GM18511 (cell line): ENCODE results near the gene ANKRD60.

Source experiments
- ATAC-seq: cut with Tn5 transposase; IDR thresholded peaks from one replicate; pipeline ENCODE4 v1.9.1; 2021; ENCODE audit warnings: mild to moderate bottlenecking, moderate library complexity; ENCODE audit not compliant: unreplicated experiment

ANKRD60 gene

GRCh38 chr20:58245181-58245891, 16.9 kb upstream of the ANKRD60 start:
- ATAC-seq, result no peak

- ATAC-seq, result no peak
Observed at GRCh38 chr20:58244517-58245030, 16.1 kb upstream of the ANKRD60 start.

DNA sequence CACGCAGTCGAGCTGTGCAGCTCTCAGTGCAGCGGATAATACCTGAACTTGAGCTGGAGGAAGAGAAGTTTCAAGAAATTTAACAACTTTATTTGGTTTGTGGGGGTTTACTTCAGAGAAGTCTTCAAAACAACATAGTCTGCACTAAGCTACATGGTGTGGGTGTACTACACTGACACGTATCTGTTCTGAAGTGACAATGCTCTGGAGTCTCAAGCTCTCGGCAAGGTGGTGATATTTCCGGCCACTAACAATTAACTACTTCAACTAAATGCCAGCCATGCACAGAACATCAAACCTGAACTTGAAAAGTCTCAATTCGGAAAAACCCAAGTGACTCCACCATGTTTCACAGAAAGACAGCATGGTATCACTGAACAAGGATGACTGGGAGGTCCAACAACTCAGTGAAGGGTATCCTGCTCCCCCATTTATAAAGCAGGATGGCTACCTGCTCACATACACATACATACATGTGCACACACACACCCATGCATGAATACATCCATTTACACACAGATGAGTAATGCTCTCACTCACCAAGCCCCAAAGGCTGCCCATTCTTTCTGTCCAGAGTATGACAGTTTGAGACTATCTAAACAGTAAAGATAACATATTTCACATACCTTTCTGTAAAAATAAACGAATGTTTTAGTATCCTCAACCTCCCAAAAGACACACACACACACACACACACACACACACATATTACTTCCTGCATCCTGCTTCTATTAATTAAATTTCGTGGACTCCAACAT, 15.4 kb upstream of the ANKRD60 start:
- no peak for ATAC-seq

GRCh38 chr20:58242824-58243223, 14.4 kb upstream of the ANKRD60 start:
- no peak for ATAC-seq

DNA sequence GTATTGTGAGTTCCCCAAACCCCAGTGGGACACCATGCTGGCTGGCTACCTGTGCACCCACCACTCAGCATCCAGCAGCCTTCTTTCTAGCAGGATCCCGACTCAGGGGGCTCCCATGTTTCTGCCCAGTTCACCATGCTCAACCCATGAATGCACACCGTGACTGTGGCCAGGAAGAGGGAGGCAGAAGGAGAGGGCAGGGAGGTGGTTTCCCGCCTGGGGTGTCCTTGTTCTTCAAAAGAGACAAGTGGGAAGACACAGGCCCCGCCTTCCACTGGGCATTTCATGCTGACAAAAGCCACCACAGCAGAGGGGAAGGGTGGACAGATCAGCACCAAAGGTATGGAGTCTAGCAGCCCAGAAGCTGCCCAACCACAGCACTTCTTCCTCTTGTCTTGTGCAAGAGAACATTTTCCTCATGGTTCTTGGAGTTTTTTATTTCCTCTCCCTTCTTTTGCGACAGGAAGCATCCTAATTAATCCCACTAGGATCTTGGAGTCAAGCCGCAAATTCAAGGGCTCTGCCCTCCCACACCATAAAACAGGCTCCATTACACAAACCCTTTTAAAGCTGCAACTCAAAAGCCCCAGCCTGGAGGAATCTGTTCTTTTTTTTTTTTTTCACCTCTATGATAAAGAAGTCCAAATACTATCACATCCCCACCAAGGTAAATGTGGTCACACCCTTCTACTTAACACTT, 13.5 kb upstream of the ANKRD60 start:
- no peak for ATAC-seq

DNA sequence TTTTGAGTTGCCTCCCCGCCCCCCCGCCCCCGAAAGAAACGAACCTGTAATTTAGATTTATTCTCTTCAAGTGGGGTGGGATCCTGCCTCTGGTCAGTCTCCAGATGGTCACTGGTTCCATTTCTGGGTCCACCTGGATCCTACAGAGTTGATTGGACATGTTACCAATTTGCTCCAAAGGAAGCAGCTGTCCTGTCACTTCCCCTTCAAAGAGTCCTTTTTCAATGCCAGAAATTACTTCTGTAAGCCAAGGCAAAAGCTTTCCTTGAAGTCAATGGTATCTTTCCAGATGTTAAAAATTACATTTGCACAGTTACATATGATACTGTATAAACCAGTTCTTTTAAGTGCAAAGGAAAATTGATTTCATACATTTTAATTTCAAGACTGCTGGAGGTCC, 12.0 kb upstream of the ANKRD60 start:
- no peak for ATAC-seq

DNA sequence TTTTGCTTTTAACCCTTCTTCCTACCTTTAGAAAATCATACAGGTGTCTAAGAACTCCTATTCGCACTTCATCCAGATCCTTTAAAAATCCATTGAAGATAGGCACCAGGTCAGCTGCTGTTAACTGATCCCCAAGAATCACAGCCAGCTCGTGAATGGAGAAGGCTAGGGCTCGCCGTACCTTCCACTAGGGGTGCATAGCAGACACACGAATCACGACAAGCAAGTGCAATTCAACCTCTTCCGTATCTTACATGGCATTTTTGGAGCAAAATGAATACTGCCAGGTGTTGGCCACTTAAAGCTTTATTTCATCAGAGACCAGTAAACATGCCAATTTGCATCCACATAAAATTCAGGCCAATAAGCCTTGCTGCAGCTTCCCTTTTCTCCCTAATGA, 10.8 kb upstream of the ANKRD60 start:
- ATAC-seq, result no peak

DNA sequence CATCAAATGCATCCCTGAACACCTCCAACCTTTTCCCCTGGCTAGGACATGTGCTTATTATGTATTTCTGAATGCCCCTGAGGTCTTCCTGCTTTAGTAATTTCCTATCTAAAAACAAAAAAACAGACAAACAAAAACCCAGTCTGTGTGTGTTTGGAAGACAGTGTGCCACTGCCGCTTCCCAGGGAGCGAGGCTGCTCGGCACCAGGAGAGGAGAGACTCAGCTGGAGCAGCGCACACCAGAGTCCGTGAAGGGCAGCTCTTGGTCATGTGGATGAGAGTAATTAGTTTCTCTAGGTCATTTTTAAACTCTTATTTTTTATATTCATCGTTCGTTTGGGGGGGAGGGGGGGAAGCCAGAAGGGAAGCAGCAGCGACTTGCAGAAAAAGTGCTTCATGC, 10.0 kb upstream of the ANKRD60 start:
- no peak for ATAC-seq

- no peak for ATAC-seq
Observed at GRCh38 chr20:58237318-58238132, 9.1 kb upstream of the ANKRD60 start.

GRCh38 chr20:58236612-58237317, 8.3 kb upstream of the ANKRD60 start:
- peak; percentile 90 for ATAC-seq

DNA sequence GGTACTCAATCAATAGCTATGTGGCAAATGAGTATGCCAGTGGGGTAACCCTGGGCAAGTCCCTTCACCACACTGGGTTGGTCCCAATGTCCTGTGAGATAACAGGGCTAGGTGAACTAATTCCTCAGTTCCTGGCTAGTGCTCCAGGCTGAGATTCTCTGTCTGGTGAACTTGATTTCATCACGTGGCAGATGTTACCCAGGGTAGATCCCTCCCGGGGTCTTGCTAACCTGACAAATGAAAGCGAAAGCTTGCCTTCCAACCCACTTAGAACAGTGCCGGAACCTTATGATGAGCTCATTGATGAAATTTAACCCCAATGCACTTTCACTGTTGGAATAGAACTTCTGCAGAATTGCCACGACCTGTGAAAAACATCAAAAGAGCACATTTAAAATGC, 6.6 kb upstream of the ANKRD60 start:
- no peak for ATAC-seq

DNA sequence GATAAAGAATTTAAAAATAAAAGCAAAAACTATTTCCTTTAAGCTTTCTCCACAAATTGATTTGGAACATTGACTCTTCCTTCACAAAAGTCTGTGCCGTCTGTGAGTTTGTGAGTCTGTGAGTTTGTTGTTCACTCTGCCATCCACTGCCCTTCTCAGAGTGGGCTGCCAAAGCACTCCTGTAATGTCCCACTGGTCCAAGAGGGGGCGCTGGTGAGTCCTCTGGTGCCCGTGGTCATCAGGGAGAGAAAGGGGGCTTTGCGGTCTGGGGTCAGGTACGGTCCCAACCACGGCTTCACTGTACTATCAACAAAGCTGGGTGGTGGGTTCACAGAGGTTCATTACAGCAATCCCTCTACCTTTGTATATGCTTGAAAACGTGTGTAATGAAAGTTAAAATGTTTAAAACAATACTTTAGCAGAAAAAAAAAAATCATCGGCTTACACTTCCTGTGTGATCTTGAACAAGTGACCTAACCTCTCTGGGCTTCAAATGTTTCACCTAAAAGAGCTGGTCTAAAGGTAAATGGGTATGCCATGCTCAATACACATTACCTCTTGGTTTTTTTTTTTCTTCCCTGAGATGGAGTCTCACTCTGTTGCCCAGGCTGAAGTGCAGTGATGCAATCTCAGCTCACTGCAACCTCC, 5.6 kb upstream of the ANKRD60 start:
- ATAC-seq, result no peak

DNA sequence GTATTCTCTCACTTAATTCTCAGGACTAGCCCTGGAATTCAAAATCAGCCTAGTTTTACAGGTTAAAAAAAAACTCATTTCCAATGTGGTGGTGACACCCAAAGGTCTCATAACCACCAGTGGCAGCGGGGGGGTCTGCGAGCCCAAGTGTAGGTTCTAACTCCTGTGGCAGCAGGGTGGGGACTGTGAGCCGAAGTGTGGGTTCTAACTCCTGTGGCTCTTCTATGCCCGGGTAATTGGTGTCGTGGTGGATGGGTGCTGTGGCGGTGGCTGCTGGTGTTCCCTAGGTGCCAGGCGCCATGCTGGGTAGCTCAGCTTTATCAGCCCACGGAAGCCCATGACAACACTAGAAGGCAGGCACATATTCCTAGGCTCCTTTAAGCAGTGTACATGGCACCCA, 4.9 kb upstream of the ANKRD60 start:
- ATAC-seq, result no peak

- no peak for ATAC-seq
Observed at GRCh38 chr20:58231683-58232082, 3.2 kb upstream of the ANKRD60 start.

DNA sequence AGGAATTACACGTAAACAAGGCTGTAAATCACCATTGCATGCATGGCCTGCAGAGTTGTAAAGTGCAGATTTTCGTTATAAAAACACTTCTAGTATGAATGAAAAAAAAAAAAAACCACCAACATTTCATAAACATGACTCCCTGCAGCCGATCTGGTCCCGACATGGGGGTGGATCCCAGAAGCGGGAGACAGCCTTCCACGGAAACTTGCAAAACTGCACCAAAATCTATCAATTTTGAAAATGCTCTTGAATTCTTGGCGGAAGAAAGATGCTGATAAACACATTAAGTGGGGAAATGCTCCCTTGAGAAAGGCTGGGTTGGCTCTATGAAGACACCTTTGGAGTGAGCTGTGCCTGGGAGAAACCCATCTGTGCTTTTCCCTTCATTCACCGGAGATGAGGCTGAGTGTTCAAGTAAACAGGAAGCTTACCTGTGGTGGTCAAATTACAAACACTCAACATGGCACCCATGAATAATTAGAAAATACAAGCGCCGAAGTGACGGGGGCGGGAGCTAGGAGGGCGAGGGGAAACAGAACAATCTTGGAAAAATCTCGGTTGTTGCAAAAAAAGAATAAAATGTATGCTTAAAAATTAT, 845 bp upstream of the ANKRD60 start:
- no peak for ATAC-seq

GRCh38 chr20:58228103-58228483, 360 bp downstream of the ANKRD60 start:
- no peak for ATAC-seq

- no peak for ATAC-seq
Observed at GRCh38 chr20:58227391-58228102, 906 bp downstream of the ANKRD60 start.

DNA sequence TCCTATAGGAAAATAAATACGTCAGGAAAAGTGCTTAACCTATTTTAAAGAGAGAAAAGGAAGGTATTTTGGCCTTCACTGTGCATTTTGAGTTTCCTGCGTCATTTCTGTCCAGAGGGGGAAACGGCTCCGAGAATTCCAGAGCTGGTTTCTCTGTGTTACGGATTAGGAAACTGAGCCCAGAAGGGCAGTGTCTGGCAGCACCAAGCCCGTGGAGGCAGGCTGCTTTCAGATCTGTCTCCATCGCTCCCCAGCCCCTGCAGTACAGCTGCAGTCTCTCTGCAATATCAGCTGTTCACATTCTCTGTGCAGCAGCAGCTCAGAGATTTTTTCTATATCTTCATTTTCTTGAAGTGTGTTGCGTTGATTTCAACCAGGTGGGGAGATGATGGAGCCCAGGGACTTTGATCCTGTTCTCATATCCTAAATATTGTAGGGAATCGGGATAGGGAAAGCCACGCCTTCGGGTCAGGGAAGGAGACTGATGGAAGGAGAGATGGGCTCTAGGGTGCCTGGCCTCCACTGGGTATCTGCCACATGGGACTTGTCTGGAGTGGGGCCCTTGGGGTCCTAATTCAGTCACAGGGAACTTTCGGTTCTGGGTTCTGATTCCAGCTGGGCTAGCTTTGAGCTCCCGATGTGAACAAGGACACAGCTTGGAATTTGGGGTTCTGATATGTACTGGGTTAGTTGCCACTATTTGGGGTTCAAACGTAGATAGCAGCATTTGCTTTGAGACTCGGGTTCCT, 2.8 kb downstream of the ANKRD60 start:
- ATAC-seq, result no peak
